ENCODE data around the gene KCNK7. TPM values are rescaled to one million over a fixed set of nuclear protein-coding genes. Genes with fewer than 3 reads are reported as not detected.
A peak's percentile ranks its signal among the peaks of the same experiment; 100 is the strongest.

Gene KCNK7
- total RNA-seq, 1 experiment from 2014 or later, result 0.58 TPM

DNA sequence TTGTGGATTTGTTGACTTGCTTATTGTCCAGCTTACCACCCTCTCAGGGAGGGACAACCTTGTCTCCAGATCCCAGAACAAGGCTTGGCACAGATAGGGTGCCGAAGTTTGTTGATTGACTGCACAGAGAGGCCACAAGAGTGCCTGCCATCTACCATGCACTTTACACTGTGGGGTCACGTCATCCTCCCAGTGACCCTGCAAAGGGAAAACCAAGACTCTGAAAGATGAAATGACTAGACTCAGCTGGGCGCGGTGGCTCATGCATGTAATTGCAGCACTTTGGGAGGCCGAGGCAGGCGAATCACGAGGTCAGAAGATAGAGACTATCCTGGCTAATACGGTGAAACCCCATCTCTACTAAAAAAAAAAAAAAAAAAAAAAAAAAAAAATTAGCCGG lies 32.8 kb downstream of the KCNK7 start:
- H3K27ac ChIP-seq (ENCODE audit: low read length), result no peak overlapping the region
- no peaks in the 10 kb centered on the region for H4K20me1 ChIP-seq (ENCODE audit: low read length)
- no peak overlapping the region for H3K4me2 ChIP-seq (ENCODE audit: low read length)
- no peak for ATAC-seq
- peaks cover 42% of the 10 kb centered on the region for H3K4me1 ChIP-seq (ENCODE audit: insufficient read depth, low read length)
- no peaks in the 10 kb centered on the region for H3K9me3 ChIP-seq (ENCODE audit: low read length)
- ChIA-PET CTCF (interaction anchor here (0.6 kb wide), 1 partner anchor 177 kb away, joined by 3 read pairs; no protein-coding TSS in a partner anchor), POLR2A (ENCODE audit: unreplicated experiment) (no interaction called here)
- no peak for DNase-seq
- no peaks in the 10 kb centered on the region for H3K36me3 ChIP-seq (ENCODE audit: low read depth, low read length)
- no TSS peak for BruUV-seq (replicated peaks)
- intact Hi-C loops (cut with micrococcal nuclease), result no loop called here
- TF ChIP-seq EZH2 (IDR thresholded peaks at IDR 0.05; ENCODE audit: low read length, unreplicated experiment) (no peak), EZH2phosphoT487 (IDR thresholded peaks at IDR 0.05; ENCODE audit: borderline replicate concordance, low read length) (no peak)
- TF ChIP-seq, protein P1, sequence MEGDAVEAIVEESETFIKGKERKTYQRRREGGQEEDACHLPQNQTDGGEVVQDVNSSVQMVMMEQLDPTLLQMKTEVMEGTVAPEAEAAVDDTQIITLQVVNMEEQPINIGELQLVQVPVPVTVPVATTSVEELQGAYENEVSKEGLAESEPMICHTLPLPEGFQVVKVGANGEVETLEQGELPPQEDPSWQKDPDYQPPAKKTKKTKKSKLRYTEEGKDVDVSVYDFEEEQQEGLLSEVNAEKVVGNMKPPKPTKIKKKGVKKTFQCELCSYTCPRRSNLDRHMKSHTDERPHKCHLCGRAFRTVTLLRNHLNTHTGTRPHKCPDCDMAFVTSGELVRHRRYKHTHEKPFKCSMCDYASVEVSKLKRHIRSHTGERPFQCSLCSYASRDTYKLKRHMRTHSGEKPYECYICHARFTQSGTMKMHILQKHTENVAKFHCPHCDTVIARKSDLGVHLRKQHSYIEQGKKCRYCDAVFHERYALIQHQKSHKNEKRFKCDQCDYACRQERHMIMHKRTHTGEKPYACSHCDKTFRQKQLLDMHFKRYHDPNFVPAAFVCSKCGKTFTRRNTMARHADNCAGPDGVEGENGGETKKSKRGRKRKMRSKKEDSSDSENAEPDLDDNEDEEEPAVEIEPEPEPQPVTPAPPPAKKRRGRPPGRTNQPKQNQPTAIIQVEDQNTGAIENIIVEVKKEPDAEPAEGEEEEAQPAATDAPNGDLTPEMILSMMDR (conservative IDR thresholded peaks at IDR 0.05; ENCODE audit: low read depth, low read length), result no peak
- H3K27me3 ChIP-seq (ENCODE audit: low read length), result no peaks in the 10 kb centered on the region
- no peak overlapping the region for H3K4me3 ChIP-seq (ENCODE audit: low read length)
- H3K9ac ChIP-seq (ENCODE audit: low read length), result no peak overlapping the region
- peaks cover 2% of the 10 kb centered on the region; the same call in 1 of the 2 replicates for H3K79me2 ChIP-seq (ENCODE audit: low read length)
- H3F3A ChIP-seq (ENCODE audit: low read length, unreplicated experiment), result peaks cover 12% of the 10 kb centered on the region
- no peaks in the 10 kb centered on the region for H3K9me2 ChIP-seq (replicated peaks; ENCODE audit: low read length)
- no peak overlapping the region for H2AFZ ChIP-seq (ENCODE audit: low read length)

GRCh38 chr11:65562020-65562419 lies 33.6 kb downstream of the KCNK7 start:
- peaks cover 6% of the 10 kb centered on the region for H3K79me2 ChIP-seq (ENCODE audit: low read length)
- TF ChIP-seq EZH2phosphoT487 (IDR thresholded peaks at IDR 0.05; ENCODE audit: borderline replicate concordance, low read length), result no peak
- H2AFZ ChIP-seq (ENCODE audit: low read length), result no peak overlapping the region
- ATAC-seq, result no peak
- BruUV-seq (replicated peaks), result no TSS peak
- no peak overlapping the region for H3K4me3 ChIP-seq (ENCODE audit: low read length)
- H3K36me3 ChIP-seq (ENCODE audit: low read depth, low read length), result no peaks in the 10 kb centered on the region
- H3K27me3 ChIP-seq (ENCODE audit: low read length), result no peaks in the 10 kb centered on the region
- no peak overlapping the region for H3K9ac ChIP-seq (ENCODE audit: low read length)
- H3F3A ChIP-seq (ENCODE audit: low read length, unreplicated experiment), result peaks cover 12% of the 10 kb centered on the region
- no peak for DNase-seq
- ChIA-PET POLR2A (ENCODE audit: unreplicated experiment) (interaction anchor here (0.5 kb wide), 1 partner anchor 239 kb away, joined by 10 read pairs; no protein-coding TSS in a partner anchor), CTCF (interaction anchor here (0.6 kb wide), 1 partner anchor 177 kb away, joined by 3 read pairs; no protein-coding TSS in a partner anchor)
- peaks cover 48% of the 10 kb centered on the region for H3K4me1 ChIP-seq (ENCODE audit: insufficient read depth, low read length)
- H3K27ac ChIP-seq (ENCODE audit: low read length), result no peak overlapping the region
- no peak overlapping the region for H3K4me2 ChIP-seq (ENCODE audit: low read length)
- no peaks in the 10 kb centered on the region for H4K20me1 ChIP-seq (ENCODE audit: low read length)
- no peaks in the 10 kb centered on the region for H3K9me3 ChIP-seq (ENCODE audit: low read length)
- intact Hi-C loops (cut with micrococcal nuclease), result no loop called here
- no peaks in the 10 kb centered on the region for H3K9me2 ChIP-seq (replicated peaks; ENCODE audit: low read length)

GRCh38 chr11:65560555-65561418 lies 34.8 kb downstream of the KCNK7 start:
- H3K4me2 ChIP-seq (ENCODE audit: low read length), result peak overlapping the region; percentile 81
- H2AFZ ChIP-seq (ENCODE audit: low read length), result peak overlapping the region; percentile 20; the same call in 1 of the 2 replicates
- peak; percentile 56 for DNase-seq
- H3K9me2 ChIP-seq (replicated peaks; ENCODE audit: low read length), result no peaks in the 10 kb centered on the region
- H3K9me3 ChIP-seq (ENCODE audit: low read length), result no peaks in the 10 kb centered on the region
- peak; percentile 3; the same call in 1 of the 2 replicates for ATAC-seq
- no peak for TF ChIP-seq EZH2phosphoT487 (IDR thresholded peaks at IDR 0.05; ENCODE audit: borderline replicate concordance, low read length)
- TF ChIP-seq, protein P1 (conservative IDR thresholded peaks at IDR 0.05; ENCODE audit: low read depth, low read length), result no peak
- no peak for TF ChIP-seq EZH2 (IDR thresholded peaks at IDR 0.05; ENCODE audit: low read length, unreplicated experiment)
- peak overlapping the region; percentile 58 for H3K9ac ChIP-seq (ENCODE audit: low read length)
- peak overlapping the region; percentile 91 for H3K27ac ChIP-seq (ENCODE audit: low read length)
- peak overlapping the region; percentile 28; the same call in 1 of the 2 replicates for H3K4me3 ChIP-seq (ENCODE audit: low read length)
- no peaks in the 10 kb centered on the region for H3K36me3 ChIP-seq (ENCODE audit: low read depth, low read length)
- H3K27me3 ChIP-seq (ENCODE audit: low read length), result no peaks in the 10 kb centered on the region
- peaks cover 13% of the 10 kb centered on the region for H3K79me2 ChIP-seq (ENCODE audit: low read length)
- peaks cover 12% of the 10 kb centered on the region for H3F3A ChIP-seq (ENCODE audit: low read length, unreplicated experiment)
- POLR2A ChIA-PET (ENCODE audit: unreplicated experiment), result no interaction called here
- no TSS peak for BruUV-seq (replicated peaks)
- CTCF ChIA-PET, result interaction anchor here (1.0 to 1.7 kb wide), 5 partner anchors 9 to 36 kb away, joined by 3 to 12 read pairs (median 6); partner anchors contain the start of genes FAM89B, SCYL1 and ZNRD2
- H3K4me1 ChIP-seq (ENCODE audit: insufficient read depth, low read length), result peaks cover 52% of the 10 kb centered on the region
- intact Hi-C loops (cut with micrococcal nuclease), result loop anchor here (1.0 kb wide), 1 partner anchor 10 kb away; the partner anchor contains the start of gene ZNRD2
- no peaks in the 10 kb centered on the region for H4K20me1 ChIP-seq (ENCODE audit: low read length)
